Calu3 (cell line): ENCODE data around the gene CDK9. TPM values are rescaled to one million over a fixed set of nuclear protein-coding genes. Genes with fewer than 3 reads are reported as not detected.

Experiments
- BruUV-seq: library from RNA; stranded (reverse); fragments of 400-500 nt; replicated peaks from 2 replicates; lab custom pipeline; 2021; lab: Mats Ljungman, UMichigan
- CTCF ChIA-PET: fragments of 300-600 bp; sonication (Branson Sonifier 250); formaldehyde crosslinking; loops from one replicate; lab custom pipeline; 2022; ENCODE audit warnings: antibody characterized with exemption; lab: Charles Lee
- DNase-seq: peaks from one replicate; pipeline ENCODE4 v3.0.0; 2022
- H3K27ac Mint-ChIP-seq: one replicate; pipeline ENCODE4 v1.8.0; 2022; ENCODE audit warnings: mixed read lengths; ENCODE audit not compliant: unreplicated experiment
- H3K27me3 Mint-ChIP-seq: one replicate; pipeline ENCODE4 v1.8.0; 2022; ENCODE audit warnings: mixed read lengths; ENCODE audit not compliant: unreplicated experiment
- H3K36me3 Mint-ChIP-seq: one replicate; pipeline ENCODE4 v1.8.0; 2022; ENCODE audit warnings: mild to moderate bottlenecking, moderate library complexity, mixed read lengths; ENCODE audit not compliant: insufficient read depth, unreplicated experiment
- H3K4me1 Mint-ChIP-seq: one replicate; pipeline ENCODE4 v1.8.0; 2022; ENCODE audit warnings: mild to moderate bottlenecking, low read depth, mixed read lengths; ENCODE audit not compliant: unreplicated experiment
- H3K4me3 Mint-ChIP-seq: one replicate; pipeline ENCODE4 v1.8.0; 2022; ENCODE audit warnings: mild to moderate bottlenecking, low read depth, moderate library complexity, mixed read lengths; ENCODE audit not compliant: unreplicated experiment
- H3K9me3 Mint-ChIP-seq: one replicate; pipeline ENCODE4 v1.8.0; 2022; ENCODE audit warnings: low read depth, mixed read lengths; ENCODE audit not compliant: unreplicated experiment
- CTCF ChIP-seq: fragments of 200-600 bp; IDR thresholded peaks from one replicate; pipeline ENCODE4 v1.8.0; 2022; ENCODE audit warnings: antibody characterized with exemption; ENCODE audit not compliant: unreplicated experiment
- intact Hi-C: fragments of 100-400 bp; cut with micrococcal nuclease; formaldehyde crosslinking; loops from one replicate; pipeline ENCODE4 v1.10.0; 2022; ENCODE audit not compliant: unreplicated experiment
- total RNA-seq: library from RNA; stranded (reverse); gene quantifications from 2 replicates; pipeline ENCODE4 v1.2.3, GENCODE V29; 2022

CDK9 gene
- total RNA-seq, 1 experiment from 2014 or later: 41.8 TPM

GRCh38 chr9:127763918-127764384 is 21.9 kb upstream of the CDK9 start:
- Mint-ChIP-seq H3K27me3 (peaks cover 74% of the 10 kb centered on the region), H3K4me3 (no peak overlapping the region), H3K36me3 (peaks cover 5% of the 10 kb centered on the region), H3K9me3 (no peaks in the 10 kb centered on the region), H3K4me1 (no peaks in the 10 kb centered on the region), H3K27ac (no peak overlapping the region)
- no TSS peak for BruUV-seq
- DNase-seq: peak; percentile 35
- CTCF ChIA-PET: interaction anchor here (0.6 to 1.5 kb wide), 2 partner anchors 106 to 228 kb away, joined by 3 to 6 read pairs; no protein-coding TSS in a partner anchor
- intact Hi-C loops: no loop called here
- TF ChIP-seq CTCF: no peak

- H3K27ac Mint-ChIP-seq: no peak overlapping the region
- intact Hi-C loops: no loop called here
- no peak for DNase-seq
- no peak for TF ChIP-seq CTCF
- BruUV-seq: no TSS peak
- no peak overlapping the region for H3K4me3 Mint-ChIP-seq
- H3K9me3 Mint-ChIP-seq: no peaks in the 10 kb centered on the region
- peaks cover 5% of the 10 kb centered on the region for H3K36me3 Mint-ChIP-seq
- no peaks in the 10 kb centered on the region for H3K4me1 Mint-ChIP-seq
- CTCF ChIA-PET: no interaction called here
- peaks cover 79% of the 10 kb centered on the region for H3K27me3 Mint-ChIP-seq
Measured at GRCh38 chr9:127765418-127765817, 20.4 kb upstream of the CDK9 start.

GRCh38 chr9:127767410-127767809 is 18.4 kb upstream of the CDK9 start:
- Mint-ChIP-seq H3K36me3 (peaks cover 13% of the 10 kb centered on the region), H3K27ac (no peak overlapping the region), H3K4me1 (no peaks in the 10 kb centered on the region), H3K9me3 (no peaks in the 10 kb centered on the region), H3K4me3 (no peak overlapping the region), H3K27me3 (peaks cover 67% of the 10 kb centered on the region)
- CTCF ChIA-PET: no interaction called here
- intact Hi-C loops: no loop called here
- DNase-seq: no peak
- BruUV-seq: no TSS peak
- no peak for TF ChIP-seq CTCF

GRCh38 chr9:127767909-127768331 is 17.9 kb upstream of the CDK9 start:
- no TSS peak for BruUV-seq
- H3K4me1 Mint-ChIP-seq: no peaks in the 10 kb centered on the region
- no peak overlapping the region for H3K27ac Mint-ChIP-seq
- intact Hi-C loops: no loop called here
- no peaks in the 10 kb centered on the region for H3K9me3 Mint-ChIP-seq
- TF ChIP-seq CTCF: no peak
- DNase-seq: no peak
- no peak overlapping the region for H3K4me3 Mint-ChIP-seq
- H3K27me3 Mint-ChIP-seq: peaks cover 61% of the 10 kb centered on the region
- CTCF ChIA-PET: no interaction called here
- peaks cover 13% of the 10 kb centered on the region for H3K36me3 Mint-ChIP-seq
